ENCODE measurements around the gene NLGN2.

DNA sequence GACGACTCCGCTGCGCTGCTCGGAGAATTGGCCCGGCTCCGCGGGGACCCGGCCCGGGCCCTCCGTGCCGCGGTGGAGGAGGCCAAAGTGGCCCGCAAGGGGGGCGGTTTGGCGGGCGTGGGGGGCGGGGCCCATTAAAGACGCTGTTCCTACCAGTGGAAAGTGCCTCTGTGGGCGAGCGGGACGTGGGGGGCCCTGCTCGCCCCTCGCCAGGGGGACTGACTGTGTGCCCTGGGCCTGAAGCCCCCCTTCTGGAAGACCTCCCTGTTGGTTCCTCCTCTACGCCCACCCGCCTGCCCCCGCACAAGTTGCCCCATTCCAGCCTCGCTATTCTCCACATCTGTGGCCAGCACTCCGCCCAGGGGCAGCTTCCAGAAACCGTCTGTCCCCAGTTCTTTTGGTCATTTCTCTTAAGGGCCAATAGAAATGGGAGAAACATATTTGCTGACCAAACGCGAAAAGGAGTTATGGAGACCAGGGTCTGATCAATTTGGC, 29.8 kb downstream of the NLGN2 start:
- TF ChIP-seq POLR2A (IDR thresholded peaks at IDR 0.05; ENCODE audit: low read length) (no peak), GATA1 (IDR thresholded peaks at IDR 0.05; ENCODE audit: low read depth, low read length) (no peak)

Data from erythroblast (primary cell).